ENCODE results near the gene PPIL4. TPM values are rescaled to one million over a fixed set of nuclear protein-coding genes. Genes with fewer than 3 reads are reported as not detected.

PPIL4 gene
- total RNA-seq, result 9.0 and 9.8 TPM in 2 replicates

GRCh38 chr6:149545754-149546471 is at the start of gene PPIL4:
PPIL4 (minus strand) TSS chr6:149546043; CDS start chr6:149546005, 38 bp downstream.

GRCh38 chr6:149565527-149566409 is 19.9 kb upstream of the PPIL4 start, which contains the start of gene GINM1:
GINM1 (plus strand) TSS chr6:149566375; CDS start chr6:149566415, 40 bp downstream.

GRCh38 chr6:149484733-149485700 is 60.8 kb downstream of the PPIL4 start, which contains the start of gene ZC3H12D:
ZC3H12D (minus strand) TSS chr6:149485014; CDS start chr6:149474543, 10,471 bp downstream.

Other genes with a start within 250 kb of the PPIL4 start
- gene TAB2, start 228.3 kb downstream of the PPIL4 start, total RNA-seq, result 18.6 and 20.2 TPM in 2 replicates
- not detected in 2 replicates for gene SUMO4, start 145.8 kb downstream of the PPIL4 start, total RNA-seq
- 0.13 TPM in 1 of 2 replicates, not detected in the other for gene ZC3H12D, start 61.0 kb downstream of the PPIL4 start, total RNA-seq
- gene GINM1, start 20.3 kb upstream of the PPIL4 start, total RNA-seq, result 21.8 and 32.1 TPM in 2 replicates
- 10.8 and 14.3 TPM in 2 replicates for gene KATNA1, start 102.7 kb upstream of the PPIL4 start, total RNA-seq
- gene LATS1, start 172.1 kb upstream of the PPIL4 start, total RNA-seq, result 10.6 and 19.4 TPM in 2 replicates
- 17.0 and 31.4 TPM in 2 replicates for gene NUP43, start 200.5 kb upstream of the PPIL4 start, total RNA-seq
- gene PCMT1, start 203.7 kb upstream of the PPIL4 start, total RNA-seq, result 64.4 and 129 TPM in 2 replicates

Measured in mesangial cell (primary cell).